Epithelial cell of prostate (primary cell): ENCODE data around the gene SLIT3.

Experiments used
- DNase-seq: peaks from one replicate; pipeline ENCODE4 v3.0.0-alpha.2; 2011; ENCODE audit warnings: low read depth, low spot score
- H3K27ac ChIP-seq: fragments of 450-650 bp; 2 replicates; pipeline ENCODE4 v1.5.1; 2017; ENCODE audit warnings: mild to moderate bottlenecking

SLIT3 gene

DNA sequence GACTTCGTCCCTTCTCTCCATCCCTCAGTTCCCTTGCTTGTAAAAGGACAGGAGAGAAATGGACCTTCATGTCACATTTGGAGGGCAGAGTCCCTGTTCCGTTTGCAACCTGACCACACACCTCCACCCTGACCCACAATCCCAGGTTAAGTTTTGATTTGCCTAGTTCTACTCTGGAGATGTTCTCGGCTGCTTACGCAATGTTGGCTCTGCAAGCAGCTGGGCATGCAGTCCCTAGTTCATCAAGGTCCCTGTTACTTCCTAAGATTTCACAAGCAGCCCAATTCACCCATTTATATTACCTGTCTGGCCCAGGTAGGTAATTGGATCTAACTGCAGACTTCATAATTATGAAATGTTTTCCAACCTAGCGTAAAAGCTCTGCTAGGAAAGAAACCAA is 28.8 kb downstream of the SLIT3 start:
- H3K27ac ChIP-seq, result no peak overlapping the region
- no peak for DNase-seq

DNA sequence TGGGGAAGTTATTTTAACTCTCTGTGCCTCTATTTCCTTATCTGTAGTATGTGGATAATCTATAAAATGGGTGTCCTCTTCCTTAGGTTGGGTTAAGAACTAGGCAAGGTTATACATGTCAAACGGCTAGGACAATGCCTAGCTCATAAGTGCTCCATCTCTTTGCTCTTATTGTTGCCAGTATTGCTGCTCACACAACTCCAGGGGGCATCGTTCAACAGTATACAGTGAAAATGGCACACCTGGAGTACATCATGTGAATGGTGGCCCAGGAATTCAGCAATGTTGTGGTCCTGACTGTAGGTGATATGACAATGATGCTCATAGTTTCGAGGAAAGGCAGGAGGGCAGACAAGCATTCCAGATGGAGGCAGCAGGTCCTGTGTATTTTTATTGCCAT is 30.1 kb downstream of the SLIT3 start:
- H3K27ac ChIP-seq, result no peak overlapping the region
- DNase-seq, result no peak

DNA sequence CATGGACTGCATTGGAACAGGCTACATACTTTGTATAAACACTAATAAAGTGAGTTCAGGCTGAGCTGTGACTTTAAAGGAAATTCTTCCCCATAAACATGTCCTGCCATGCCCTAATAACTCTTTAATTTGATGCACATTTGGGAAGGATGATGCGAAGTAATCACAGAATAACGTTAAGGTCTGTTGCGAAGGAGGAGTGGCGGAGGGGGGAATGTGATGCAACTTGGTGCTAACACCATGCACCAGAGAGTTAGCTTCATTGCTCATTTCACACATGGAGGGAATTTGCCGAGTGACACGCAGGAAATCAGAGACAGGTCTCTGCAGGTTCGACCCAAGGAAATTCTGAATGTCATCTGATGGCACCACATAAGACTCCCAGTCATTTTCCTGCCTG is 32.9 kb downstream of the SLIT3 start:
- DNase-seq, result peak; percentile 16
- H3K27ac ChIP-seq, result peak overlapping the region; percentile 90

DNA sequence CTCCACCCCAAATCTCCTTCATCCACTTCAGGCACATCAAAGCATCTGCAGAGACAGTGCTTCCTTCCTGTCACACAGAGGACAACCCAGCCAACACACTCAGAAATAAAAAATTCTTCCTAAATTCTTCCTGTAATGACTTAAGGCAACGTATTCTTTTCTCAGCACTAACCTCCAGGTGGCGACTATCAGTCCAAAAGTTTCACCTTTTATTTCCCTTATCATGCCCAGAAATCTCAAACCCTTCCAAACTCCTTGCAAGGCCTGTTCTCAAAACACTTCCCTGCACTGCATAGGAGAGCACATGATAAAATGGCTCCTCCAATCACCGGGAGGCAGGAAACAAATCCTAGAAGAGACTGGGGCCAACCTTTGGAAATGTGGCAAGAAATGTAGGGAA is 35.1 kb downstream of the SLIT3 start:
- no peak overlapping the region for H3K27ac ChIP-seq
- no peak for DNase-seq

DNA sequence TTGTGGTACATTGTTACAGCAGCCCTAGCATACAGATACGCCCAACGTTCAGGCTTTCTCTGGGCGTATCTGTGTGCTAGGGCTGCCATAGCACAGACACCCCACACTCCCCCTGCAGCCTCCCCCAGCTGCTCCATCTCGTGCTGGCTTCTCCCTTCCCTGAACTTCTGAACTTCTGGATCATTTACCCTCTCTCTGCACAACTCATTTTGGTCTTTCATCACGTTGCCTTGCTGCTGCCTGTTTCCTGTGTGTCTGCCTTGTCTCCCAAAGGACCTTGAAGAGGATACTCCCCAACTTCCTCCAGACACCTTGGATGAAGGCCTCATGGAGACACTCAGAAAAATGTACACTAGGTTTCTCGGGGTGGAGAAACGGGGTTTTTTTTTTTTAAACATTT is 37.3 kb downstream of the SLIT3 start:
- no peak for DNase-seq
- no peak overlapping the region for H3K27ac ChIP-seq

DNA sequence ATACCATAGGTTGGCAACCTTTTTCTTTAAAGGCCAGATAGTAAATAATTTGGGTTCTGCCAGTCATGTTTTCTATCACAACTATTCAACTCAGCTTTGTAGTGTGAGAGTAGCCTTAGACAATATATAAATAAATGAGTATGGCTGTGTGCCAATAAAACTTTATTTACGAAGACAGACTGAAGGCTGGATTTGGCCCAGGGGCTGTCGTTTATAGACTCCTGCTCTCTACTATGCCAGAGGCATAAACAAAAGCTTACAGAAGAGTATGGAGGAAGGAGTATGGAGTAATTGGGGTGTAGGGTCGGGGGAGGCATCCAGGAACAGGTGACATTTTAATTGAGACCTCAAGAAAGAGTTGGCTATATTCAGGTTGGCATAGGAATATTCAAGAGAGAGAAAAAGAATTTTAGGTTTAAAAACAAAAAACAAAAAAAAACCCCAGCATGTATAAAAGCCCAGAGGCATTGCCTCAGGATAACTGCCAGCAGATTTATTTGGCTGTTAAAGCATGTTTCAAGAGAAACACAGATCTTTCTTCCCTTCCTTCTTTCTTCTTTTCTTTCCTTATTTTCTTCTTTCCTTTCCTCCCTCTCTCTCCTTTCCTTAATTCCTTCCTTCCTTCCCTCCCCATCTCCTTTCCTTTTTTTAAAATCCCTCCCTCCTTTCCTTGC is 39.9 kb downstream of the SLIT3 start:
- no peak overlapping the region for H3K27ac ChIP-seq
- DNase-seq, result no peak

DNA sequence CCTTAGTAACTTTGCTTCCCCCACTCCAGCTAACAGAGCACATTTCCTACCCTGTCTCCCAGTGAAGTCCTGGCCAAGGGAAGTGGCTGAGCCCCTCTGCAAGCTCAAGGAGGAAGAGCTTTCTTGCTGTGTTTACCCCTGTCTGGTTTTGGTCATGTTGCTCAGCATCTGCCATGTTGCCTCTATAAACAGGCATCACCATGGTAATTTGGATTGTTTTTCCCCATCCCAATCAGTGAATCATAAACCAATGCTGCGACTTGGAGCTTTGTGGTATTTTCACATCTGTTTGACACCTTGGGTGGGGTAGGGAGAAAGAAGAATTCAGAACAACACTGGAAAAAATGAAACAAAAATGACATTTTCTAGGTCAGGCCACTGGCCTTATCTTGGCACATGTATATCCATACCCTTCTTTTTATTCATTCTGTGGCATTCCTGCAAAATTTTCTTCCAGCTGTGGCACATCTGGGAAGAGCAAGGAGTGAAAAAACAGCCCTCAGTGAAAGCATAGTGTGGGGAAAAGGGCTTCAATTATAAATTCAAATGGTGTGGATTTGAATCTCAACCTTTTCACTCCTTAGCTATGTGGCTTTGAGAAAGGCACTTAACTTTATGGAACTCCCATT is 42.5 kb downstream of the SLIT3 start:
- no peak for DNase-seq
- H3K27ac ChIP-seq, result no peak overlapping the region

DNA sequence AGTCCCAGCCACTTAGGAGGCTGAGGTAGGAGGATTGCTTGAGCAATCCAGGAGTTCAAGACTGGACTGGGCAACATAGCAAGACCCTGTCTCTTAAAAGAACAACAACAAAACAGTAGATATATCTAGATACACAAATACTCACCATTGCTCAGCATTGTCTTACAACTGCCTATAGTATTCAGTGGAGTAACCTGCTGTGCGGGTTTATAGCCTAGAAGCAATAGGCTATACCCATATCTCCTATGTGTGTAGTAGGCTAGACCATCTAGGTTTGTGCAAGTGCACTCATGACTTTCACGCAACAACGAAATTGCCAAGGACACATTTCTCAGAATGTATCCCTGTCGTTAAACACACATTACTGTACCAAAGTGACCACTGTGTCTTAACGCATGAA is 44.7 kb downstream of the SLIT3 start:
- no peak for DNase-seq

DNA sequence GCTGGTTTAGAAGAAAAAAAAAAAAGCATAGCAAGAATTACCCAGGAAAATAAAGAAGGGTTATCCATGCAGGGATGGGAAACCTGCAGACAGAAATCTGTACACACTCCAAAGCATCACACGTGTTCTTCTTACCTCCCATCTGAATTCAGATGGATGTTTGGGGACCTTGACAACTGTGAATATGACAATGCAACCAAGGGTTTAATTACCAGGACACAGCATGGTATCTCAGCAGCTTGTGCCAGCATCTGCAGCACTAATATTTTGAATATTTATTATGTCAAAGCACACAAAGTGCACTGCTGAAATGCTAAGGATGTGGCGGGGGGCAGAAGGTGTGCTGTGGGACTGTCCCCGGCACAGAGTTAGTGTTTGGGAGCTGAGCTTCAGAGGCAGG is 47.9 kb downstream of the SLIT3 start:
- no peak overlapping the region for H3K27ac ChIP-seq
- DNase-seq, result no peak

More for the DNA sequence above, 44.7 kb downstream of the SLIT3 start:
- H3K27ac ChIP-seq, result no peak overlapping the region

DNA sequence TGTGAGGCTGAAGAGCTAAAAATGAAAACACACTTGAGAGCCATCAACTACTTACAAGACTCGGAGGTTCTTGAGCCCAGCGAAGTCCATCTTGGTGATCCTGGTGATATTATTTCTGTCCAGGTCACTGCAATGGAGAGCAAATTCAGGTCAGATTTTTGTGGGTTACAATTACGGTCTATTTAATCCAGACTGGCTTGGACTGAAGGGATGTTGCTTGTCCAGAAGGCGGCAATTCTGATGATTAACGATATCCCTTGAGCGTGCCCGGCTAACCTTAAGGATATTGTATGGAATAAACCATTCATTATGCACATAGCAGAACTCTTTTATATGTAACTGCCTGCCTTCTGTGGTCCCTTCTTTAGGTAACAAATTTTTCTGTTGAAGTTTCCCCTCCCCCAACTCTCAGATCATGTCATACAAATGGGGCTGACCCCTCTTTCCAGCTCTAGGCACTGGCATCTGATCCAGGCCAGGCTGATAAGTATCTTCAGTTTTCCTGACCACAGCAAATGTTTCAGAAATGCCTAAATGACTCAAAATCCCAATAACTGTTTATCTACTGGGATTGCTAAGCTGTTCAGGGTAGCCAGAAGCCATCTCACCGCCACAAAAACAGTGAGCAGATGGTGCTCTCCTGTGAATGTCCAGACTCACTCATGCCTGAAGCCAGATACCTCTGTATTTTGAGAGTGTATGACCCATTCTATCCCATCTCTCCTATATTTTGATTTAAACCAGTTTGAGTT is 49.4 kb downstream of the SLIT3 start:
- DNase-seq, result no peak
- no peak overlapping the region for H3K27ac ChIP-seq

DNA sequence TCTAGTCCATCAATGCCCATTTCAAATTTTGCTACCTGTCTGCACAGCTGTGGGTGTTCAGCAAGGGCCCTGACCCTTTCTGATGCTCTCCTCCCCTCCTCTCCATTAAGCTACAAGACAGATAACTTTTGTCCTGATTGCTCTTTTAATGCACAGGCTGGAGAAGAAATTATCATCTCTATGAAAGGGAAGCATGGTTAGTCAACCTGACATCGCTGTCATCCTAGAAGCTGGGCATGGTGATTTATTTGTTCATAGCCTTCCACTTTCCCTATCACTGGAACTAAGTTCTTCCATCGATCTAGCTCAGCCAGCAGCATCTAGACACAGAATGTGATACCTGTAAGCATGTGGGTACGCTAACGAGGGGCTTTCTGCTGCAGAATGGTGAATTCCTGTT is 50.1 kb downstream of the SLIT3 start:
- H3K27ac ChIP-seq, result no peak overlapping the region
- no peak for DNase-seq

DNA sequence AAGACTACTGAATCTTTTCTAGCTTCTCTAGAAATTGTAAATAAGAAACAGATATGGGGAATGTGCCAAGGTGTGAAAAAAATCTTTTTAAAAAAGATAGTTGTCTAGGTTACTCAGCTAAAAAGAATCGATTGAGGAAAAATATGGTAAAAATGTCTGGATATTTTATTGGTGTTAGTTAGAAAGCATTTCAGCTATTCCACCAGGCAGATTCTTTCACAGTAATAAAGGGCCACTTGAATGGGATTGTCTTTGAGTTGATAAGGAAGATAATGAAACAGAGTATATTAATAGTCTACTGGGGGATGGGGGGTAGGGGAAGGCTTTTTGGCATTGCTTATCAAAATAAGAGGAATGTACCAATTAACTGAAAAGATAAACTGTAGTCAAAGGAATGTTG is 51.9 kb downstream of the SLIT3 start:
- no peak overlapping the region for H3K27ac ChIP-seq
- DNase-seq, result no peak

DNA sequence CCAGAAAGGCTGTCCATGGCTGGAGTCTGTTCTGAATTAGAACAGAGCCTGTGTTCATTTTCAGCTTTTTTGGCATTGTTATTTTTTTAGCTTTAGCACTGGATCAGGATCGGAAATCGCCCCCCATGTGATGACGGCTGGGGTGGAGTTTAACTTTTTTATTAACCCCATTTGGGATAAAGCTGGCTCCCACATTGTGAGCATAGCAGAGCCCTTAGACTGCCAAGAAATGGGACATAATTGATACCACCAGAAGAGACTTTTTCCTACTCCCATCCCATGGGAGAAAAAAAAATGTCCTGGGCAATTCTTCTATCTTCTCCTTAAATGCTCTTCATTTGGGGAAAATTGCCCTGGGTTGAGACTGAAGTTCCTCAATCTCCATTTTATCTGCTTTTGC is 52.4 kb downstream of the SLIT3 start:
- no peak for DNase-seq
- no peak overlapping the region for H3K27ac ChIP-seq

DNA sequence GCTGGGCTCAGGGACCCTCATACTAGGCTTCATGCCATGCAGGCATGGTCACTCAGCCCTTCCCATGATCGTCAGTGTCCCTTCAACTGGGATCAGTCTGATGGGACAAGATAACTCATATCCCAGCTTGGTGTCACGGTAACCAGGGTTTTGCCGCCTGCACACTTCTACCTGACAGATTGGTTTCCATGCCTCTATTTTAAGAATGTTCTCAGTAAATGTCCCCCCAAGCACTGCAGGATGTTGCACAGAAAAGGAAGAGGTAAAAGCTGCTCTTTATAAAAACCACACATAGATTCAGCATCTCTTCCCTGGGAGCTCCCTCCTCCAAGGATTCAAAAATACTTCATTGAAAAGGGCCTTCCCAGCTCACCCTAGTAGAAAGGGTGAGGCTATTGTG is 56.1 kb downstream of the SLIT3 start:
- H3K27ac ChIP-seq, result no peak overlapping the region
- no peak for DNase-seq

DNA sequence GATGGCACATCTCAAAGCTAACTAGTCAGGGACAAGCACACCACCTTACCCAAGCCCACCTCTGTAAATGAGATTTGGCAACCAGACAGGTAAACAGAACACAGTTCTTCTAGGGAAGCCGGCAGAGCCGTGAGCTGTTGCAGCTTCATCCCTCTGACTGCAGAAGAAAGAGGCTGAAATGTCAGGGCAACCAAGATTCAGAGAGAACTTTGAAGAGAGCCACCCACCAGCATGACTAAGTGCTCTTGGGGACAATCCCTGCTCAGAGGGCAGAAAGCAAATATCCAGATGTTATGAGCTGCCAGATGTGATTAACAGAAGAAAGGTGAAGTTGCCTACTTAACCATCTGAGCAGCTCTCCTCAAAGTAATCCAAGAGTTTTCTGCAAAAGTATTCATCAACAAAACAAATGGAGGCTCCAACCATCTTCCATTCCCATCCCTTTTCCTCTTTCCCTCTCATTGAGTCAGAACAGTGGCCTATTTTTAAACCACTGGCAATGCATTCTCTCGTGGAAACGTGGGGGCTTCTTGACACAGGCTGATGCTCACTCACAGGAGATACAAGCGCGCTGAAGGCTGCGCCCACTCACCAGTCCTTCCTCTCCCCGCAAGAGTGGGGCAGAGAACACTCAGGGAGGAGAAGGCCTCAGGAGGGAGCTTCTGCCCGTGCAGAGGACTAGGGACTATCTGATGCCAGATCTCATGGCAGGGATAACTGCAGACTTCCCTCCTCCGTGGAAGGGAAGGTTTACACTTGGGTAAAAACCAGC is 57.1 kb downstream of the SLIT3 start:
- DNase-seq, result no peak
- H3K27ac ChIP-seq, result no peak overlapping the region

DNA sequence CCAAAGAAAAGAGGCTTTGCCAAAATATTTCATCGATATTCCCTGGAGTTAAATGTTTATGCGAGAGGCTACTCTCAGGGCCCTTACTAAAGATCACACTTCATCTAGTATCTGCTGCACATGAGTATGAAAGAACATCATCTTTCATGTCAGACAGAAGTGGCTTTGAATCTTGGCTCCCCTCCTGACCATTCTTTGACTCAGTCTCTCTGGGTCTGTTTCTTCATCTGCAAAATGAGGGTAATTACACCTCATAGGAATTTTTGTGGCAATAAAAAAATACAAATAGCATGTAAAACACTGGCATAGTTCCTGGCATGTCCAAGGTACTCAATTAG is 58.1 kb downstream of the SLIT3 start:
- no peak overlapping the region for H3K27ac ChIP-seq
- DNase-seq, result no peak

DNA sequence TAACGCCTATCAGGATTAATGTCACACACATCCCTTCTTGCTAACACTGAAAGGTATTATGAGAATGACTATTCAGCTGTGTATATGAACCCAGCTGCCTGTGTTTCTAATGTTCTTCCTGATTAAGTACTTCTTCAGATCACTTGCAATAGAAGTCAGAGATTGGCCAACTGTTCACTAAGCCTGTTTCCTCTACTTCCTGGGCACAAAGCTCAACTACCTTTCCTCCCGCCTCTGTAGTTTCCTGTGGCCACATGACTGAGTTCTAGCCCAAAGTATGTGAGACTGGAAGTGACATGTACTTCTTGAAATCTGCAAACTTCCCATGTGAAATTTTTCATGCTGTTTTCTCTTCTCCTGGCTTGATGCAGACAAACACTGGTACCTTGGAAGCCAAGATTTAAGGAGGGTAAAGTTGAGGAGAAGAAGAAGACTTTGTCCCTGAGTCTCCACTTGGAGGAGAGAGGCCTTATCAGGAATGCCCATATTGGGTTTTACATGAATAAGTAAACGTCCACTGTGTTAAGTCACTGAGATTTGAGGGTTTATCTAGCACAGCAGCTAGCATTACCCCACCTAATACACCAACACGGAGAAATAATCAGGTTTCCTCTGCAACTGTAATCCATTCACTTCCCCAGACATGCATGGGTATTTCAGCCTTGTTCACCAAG is 58.6 kb downstream of the SLIT3 start:
- DNase-seq, result no peak

DNA sequence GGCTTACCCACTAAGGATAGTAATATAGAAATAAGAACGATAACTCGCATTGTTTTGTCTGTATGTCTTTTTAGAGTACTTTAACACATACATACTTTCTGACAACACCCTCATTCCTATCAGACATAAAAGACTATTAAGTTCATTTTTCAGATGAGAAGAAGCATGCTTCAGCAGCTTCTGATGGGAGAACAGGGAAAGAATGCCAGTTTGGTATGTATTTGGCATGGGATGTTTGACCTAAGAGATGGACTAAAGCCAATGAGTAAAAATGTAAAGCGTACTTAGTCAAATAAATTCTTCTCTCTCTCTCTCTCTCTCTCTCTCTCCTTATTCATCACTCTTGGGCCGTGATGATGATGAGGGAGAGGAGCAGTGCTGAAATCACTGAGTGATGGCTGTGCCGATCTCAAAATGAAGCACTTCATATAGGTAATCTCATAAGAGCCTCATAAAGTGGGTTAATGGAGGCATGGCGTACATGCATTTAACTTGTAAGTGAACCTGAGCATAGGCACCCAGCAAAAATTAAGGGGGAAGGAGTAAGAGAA is 71.5 kb downstream of the SLIT3 start:
- H3K27ac ChIP-seq, result no peak overlapping the region
- DNase-seq, result no peak

More for the DNA sequence above, 58.6 kb downstream of the SLIT3 start:
- H3K27ac ChIP-seq, result no peak overlapping the region

DNA sequence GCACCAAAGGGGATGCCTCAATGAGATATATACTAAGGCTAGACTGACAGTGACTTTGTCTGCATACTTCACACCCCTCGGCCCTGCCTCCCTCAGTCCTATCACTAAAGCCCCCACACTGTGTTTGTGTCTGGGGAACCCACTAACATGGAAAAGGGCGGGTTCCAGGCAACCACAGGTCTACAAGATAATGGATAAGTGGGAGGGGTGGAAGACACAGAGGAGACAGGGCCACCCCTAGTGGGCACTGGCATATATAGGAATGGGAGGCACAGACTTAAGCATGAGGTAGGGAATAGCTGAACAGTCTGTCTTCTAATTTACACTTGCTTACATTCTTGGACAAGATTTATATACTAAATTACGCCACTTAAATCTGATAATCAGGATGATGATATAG is 74.0 kb downstream of the SLIT3 start:
- DNase-seq, result no peak
- H3K27ac ChIP-seq, result no peak overlapping the region

DNA sequence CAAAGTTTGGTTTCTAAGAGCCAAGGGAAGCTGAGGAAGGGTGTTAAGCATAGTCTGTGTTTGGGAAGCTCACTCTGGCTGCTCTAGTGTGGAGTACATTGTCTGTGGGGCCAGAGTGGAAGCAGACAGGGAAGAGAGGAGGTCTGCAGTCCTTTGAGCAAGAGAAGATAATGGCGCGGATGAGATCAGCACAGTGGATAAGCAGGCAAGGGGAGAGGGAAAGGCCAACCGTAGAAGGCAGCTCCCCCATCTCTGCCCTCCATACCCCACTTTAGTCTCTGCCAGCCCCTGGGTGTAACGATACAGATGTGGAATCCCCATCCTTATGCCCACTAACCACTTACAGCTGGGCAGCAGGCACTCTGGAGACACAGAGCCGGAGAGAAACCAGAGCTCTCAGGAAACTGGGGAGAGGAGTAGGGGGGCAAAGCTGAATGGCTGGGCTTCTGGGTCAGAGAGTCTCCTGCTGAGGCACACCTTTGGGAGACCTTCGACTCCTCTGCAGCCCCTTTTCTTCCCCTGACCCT is 75.0 kb downstream of the SLIT3 start:
- no peak for DNase-seq
- no peak overlapping the region for H3K27ac ChIP-seq
